ENCODE results near the gene OBSCN. TPM values are rescaled to one million over a fixed set of nuclear protein-coding genes. Genes with fewer than 3 reads are reported as not detected.

Gene OBSCN
- total and polyA plus RNA-seq, 5 donors from 2014 or later, result 0.13 to 57.1 (median 1.1) TPM

DNA sequence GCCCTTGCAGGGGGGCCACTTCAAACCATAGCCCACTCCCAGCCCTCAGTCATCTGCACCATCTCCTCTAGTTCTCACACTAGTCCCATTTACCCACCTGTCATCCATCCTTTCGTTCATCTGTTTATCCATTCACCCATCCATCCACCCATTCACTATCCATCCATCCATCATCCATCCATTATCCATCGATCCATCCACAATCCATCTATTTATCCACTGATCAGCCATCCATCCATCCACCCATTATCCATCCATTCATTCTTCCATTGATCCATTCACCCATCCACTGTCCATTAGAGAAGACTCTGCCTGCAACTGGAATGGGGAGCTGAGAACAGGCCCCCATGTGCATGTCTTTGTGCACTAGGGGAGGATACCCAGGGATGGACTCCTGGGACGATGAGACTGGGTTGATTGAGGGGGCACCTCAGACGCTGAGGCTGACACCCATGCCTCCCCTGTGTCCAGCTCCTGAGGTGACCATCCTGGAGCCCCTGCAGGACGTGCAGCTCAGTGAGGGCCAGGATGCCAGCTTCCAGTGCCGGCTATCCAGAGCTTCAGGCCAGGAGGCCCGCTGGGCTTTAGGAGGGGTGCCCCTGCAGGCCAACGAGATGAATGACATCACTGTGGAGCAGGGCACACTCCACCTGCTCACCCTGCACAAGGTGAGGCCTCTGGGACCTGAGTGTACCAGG, 100.9 kb downstream of the OBSCN start:
- no peak overlapping the region for H3K27ac ChIP-seq (ENCODE audit: insufficient read depth, low read length, poor library complexity, severe bottlenecking)
- DNase-seq (no peak), ATAC-seq (ENCODE audit: low read depth in 2 of 2) (no peak)
- H3K27me3 Mint-ChIP-seq, result no peaks in the 10 kb centered on the region
- no peaks in the 10 kb centered on the region for H3K4me1 ChIP-seq (ENCODE audit: control insufficient read depth, insufficient read depth, low read length, poor library complexity, severe bottlenecking)
- H3K9me3 Mint-ChIP-seq, result peaks cover 0 to 12% (median 4%) of the 10 kb centered on the region in 7 donors
- peaks cover 12% of the 10 kb centered on the region for H3K36me3 Mint-ChIP-seq
- no peak overlapping the region for H3K4me3 Mint-ChIP-seq
- H3K9me3 ChIP-seq (ENCODE audit: control insufficient read depth in 2 of 2, low read length in 2 of 2), result peaks cover 0 to 16% of the 10 kb centered on the region in 2 experiments
- H3K36me3 ChIP-seq (ENCODE audit: control insufficient read depth, insufficient read depth, low read length), result no peaks in the 10 kb centered on the region
- no peaks in the 10 kb centered on the region for H3K27me3 ChIP-seq (ENCODE audit: control insufficient read depth, insufficient read depth, low read length)
- H3K4me3 ChIP-seq (ENCODE audit: low read depth, low read length), result no peak overlapping the region
- H3K4me1 Mint-ChIP-seq, result peaks cover 0 to 4% (median 1%) of the 10 kb centered on the region in 4 donors
- H3K27ac Mint-ChIP-seq, result peak overlapping the region in 1 of 3 donors; percentile 27

DNA sequence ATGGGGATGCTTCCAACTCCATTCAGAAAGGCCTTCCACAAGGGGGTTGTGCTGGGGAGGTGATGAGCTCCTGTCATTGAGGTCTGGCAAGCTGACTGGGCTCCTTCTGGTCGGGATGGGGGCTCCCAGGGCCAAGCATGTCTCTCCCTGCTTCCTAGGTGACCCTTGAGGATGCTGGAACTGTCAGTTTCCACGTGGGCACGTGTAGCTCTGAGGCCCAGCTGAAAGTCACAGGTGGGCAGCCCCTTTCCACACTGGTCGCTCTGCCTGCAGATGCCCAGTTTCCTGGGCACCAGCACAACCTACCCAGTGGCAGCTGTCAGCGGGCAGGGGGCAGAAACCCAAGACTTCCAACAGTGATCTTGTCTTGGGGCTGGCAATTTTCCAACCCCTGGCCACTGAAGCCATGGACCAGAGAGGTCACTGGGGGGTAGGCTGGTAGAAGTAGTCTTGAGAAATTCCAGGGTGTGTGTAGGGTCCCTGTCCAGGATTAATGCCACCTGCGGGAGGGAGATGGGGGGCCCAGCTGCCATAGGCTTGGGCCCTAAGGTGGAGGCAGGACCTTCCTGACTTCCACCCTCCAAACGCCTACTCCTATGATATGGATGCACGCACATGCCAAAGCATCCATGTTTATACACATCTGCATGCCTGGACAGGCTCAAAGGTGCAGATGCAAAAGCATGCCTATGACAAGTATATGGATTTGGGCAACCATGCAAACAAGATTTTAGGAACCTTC, 101.7 kb downstream of the OBSCN start:
- no peaks in the 10 kb centered on the region for H3K27me3 Mint-ChIP-seq
- H3K4me1 Mint-ChIP-seq, result peaks cover 0 to 3% (median 1%) of the 10 kb centered on the region in 4 donors
- H3K27ac ChIP-seq (ENCODE audit: insufficient read depth, low read length, poor library complexity, severe bottlenecking), result no peak overlapping the region
- peaks cover 0 to 16% of the 10 kb centered on the region in 2 experiments for H3K9me3 ChIP-seq (ENCODE audit: control insufficient read depth in 2 of 2, low read length in 2 of 2)
- H3K4me1 ChIP-seq (ENCODE audit: control insufficient read depth, insufficient read depth, low read length, poor library complexity, severe bottlenecking), result no peaks in the 10 kb centered on the region
- ATAC-seq (ENCODE audit: low read depth in 2 of 2) (no peak), DNase-seq (no peak)
- no peaks in the 10 kb centered on the region for H3K27me3 ChIP-seq (ENCODE audit: control insufficient read depth, insufficient read depth, low read length)
- no peak overlapping the region for H3K4me3 ChIP-seq (ENCODE audit: low read depth, low read length)
- no peak overlapping the region for H3K27ac Mint-ChIP-seq
- no peak overlapping the region for H3K4me3 Mint-ChIP-seq
- H3K36me3 ChIP-seq (ENCODE audit: control insufficient read depth, insufficient read depth, low read length), result no peaks in the 10 kb centered on the region
- H3K9me3 Mint-ChIP-seq, result peaks cover 0 to 7% (median 3%) of the 10 kb centered on the region in 7 donors
- H3K36me3 Mint-ChIP-seq, result peaks cover 7% of the 10 kb centered on the region

DNA sequence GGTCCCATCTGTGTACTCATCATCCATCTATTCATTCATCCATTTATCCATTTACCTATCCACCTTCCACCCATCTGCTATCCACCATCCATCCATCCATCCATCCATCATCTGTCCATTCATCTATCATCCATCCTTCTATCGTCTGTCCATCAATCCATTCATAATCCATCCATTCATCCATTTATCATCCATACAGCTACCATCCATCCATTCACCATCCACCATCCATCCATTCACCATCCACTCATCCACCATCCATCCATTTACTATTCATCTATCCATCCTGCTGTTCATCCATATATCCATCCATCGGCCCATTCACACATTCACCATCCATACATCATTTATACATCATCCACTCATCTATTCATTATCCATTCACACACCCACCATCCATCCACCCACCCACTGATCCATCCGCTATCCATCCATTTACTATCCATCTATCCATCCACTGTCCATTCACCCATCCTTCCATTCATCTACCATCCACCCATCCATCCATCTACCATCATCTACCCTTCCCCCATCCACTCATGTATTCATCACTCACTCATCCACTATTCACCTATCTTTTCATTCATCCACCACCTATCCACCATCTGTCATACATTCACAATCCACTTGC, 102.4 kb downstream of the OBSCN start:
- H3K9me3 ChIP-seq (ENCODE audit: control insufficient read depth in 2 of 2, low read length in 2 of 2), result peaks cover 0 to 16% of the 10 kb centered on the region in 2 experiments
- no peak overlapping the region for H3K27ac ChIP-seq (ENCODE audit: insufficient read depth, low read length, poor library complexity, severe bottlenecking)
- H3K4me3 ChIP-seq (ENCODE audit: low read depth, low read length), result no peak overlapping the region
- Mint-ChIP-seq H3K9me3 (peaks cover 0 to 7% (median 3%) of the 10 kb centered on the region in 7 donors), H3K27me3 (no peaks in the 10 kb centered on the region), H3K36me3 (peaks cover 10% of the 10 kb centered on the region), H3K4me3 (no peak overlapping the region), H3K27ac (no peak overlapping the region), H3K4me1 (peaks cover 0 to 3% (median 0%) of the 10 kb centered on the region in 4 donors)
- no peaks in the 10 kb centered on the region for H3K4me1 ChIP-seq (ENCODE audit: control insufficient read depth, insufficient read depth, low read length, poor library complexity, severe bottlenecking)
- ATAC-seq (ENCODE audit: low read depth in 2 of 2) (no peak), DNase-seq (no peak)
- no peaks in the 10 kb centered on the region for H3K27me3 ChIP-seq (ENCODE audit: control insufficient read depth, insufficient read depth, low read length)
- H3K36me3 ChIP-seq (ENCODE audit: control insufficient read depth, insufficient read depth, low read length), result no peaks in the 10 kb centered on the region

DNA sequence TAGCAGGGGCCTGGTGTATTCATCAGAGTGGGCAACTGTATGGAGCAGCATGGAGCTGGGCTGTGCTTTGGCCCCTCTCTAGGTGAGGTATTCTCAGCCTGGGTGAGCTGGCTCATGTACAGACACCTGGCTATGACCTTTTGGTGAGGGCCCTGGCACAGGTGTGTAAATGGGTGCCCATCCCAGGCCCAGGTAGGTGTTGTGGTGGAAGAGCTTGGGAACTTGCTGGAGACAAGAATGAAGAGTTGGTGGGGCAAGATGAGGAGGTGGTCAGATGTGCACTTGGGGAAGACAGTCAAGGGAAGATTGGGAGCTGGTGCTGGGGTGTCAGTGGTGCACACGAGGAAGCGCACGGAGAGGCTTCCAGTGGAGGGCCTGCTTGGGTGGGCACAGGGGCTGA, 103.2 kb downstream of the OBSCN start:
- Mint-ChIP-seq H3K27ac (no peak overlapping the region), H3K4me1 (peaks cover 0 to 3% (median 0%) of the 10 kb centered on the region in 4 donors), H3K9me3 (peaks cover 0 to 7% (median 2%) of the 10 kb centered on the region in 7 donors), H3K4me3 (no peak overlapping the region), H3K36me3 (peaks cover 11% of the 10 kb centered on the region), H3K27me3 (no peaks in the 10 kb centered on the region)
- H3K9me3 ChIP-seq (ENCODE audit: control insufficient read depth in 2 of 2, low read length in 2 of 2), result peaks cover 0 to 16% of the 10 kb centered on the region in 2 experiments
- H3K4me3 ChIP-seq (ENCODE audit: low read depth, low read length), result no peak overlapping the region
- H3K4me1 ChIP-seq (ENCODE audit: control insufficient read depth, insufficient read depth, low read length, poor library complexity, severe bottlenecking), result no peaks in the 10 kb centered on the region
- H3K27ac ChIP-seq (ENCODE audit: insufficient read depth, low read length, poor library complexity, severe bottlenecking), result no peak overlapping the region
- no peak for DNase-seq
- no peaks in the 10 kb centered on the region for H3K36me3 ChIP-seq (ENCODE audit: control insufficient read depth, insufficient read depth, low read length)
- ATAC-seq (ENCODE audit: low read depth in 2 of 2), result no peak
- H3K27me3 ChIP-seq (ENCODE audit: control insufficient read depth, insufficient read depth, low read length), result no peaks in the 10 kb centered on the region

DNA sequence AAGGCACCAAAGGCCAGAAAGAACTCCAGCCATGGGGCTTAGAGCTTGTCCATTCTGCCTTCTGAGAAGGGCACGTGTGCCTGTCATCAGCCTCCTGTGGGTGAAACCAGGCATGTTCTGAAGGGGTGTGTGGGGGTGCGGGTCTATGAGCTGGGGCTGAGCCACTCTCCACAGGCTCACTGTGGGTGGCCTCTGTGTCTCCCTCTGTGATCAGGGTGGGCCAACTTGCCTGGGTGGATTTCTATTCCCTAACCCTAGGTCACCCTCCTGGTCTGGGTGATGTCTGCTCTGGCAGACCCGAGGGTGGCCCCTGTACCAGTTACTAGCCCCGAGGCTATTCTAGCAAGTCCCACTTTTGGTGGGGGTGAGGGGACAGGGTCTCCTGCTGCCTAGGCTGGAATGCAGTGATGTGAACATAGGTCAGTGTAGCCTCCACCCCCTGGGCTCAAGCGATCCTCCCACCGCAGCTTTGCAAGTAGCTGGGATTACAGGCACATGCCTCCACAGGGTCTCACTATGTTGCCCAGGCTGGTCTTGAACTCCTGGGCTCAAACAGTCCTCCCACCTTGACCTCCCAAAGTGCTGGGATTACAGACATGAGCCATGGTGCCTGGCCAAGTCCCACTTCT, 104.4 kb downstream of the OBSCN start:
- ATAC-seq (ENCODE audit: low read depth in 2 of 2) (no peak), DNase-seq (no peak)
- no peaks in the 10 kb centered on the region for H3K36me3 ChIP-seq (ENCODE audit: control insufficient read depth, insufficient read depth, low read length)
- no peaks in the 10 kb centered on the region for H3K27me3 ChIP-seq (ENCODE audit: control insufficient read depth, insufficient read depth, low read length)
- H3K27ac ChIP-seq (ENCODE audit: insufficient read depth, low read length, poor library complexity, severe bottlenecking), result no peak overlapping the region
- Mint-ChIP-seq H3K27ac (no peak overlapping the region), H3K4me3 (no peak overlapping the region), H3K36me3 (peaks cover 11% of the 10 kb centered on the region), H3K9me3 (peaks cover 0 to 7% (median 2%) of the 10 kb centered on the region in 7 donors), H3K27me3 (no peaks in the 10 kb centered on the region), H3K4me1 (peaks cover 0 to 3% (median 0%) of the 10 kb centered on the region in 4 donors)
- peaks cover 0 to 16% of the 10 kb centered on the region in 2 experiments for H3K9me3 ChIP-seq (ENCODE audit: control insufficient read depth in 2 of 2, low read length in 2 of 2)
- no peak overlapping the region for H3K4me3 ChIP-seq (ENCODE audit: low read depth, low read length)
- H3K4me1 ChIP-seq (ENCODE audit: control insufficient read depth, insufficient read depth, low read length, poor library complexity, severe bottlenecking), result no peaks in the 10 kb centered on the region

DNA sequence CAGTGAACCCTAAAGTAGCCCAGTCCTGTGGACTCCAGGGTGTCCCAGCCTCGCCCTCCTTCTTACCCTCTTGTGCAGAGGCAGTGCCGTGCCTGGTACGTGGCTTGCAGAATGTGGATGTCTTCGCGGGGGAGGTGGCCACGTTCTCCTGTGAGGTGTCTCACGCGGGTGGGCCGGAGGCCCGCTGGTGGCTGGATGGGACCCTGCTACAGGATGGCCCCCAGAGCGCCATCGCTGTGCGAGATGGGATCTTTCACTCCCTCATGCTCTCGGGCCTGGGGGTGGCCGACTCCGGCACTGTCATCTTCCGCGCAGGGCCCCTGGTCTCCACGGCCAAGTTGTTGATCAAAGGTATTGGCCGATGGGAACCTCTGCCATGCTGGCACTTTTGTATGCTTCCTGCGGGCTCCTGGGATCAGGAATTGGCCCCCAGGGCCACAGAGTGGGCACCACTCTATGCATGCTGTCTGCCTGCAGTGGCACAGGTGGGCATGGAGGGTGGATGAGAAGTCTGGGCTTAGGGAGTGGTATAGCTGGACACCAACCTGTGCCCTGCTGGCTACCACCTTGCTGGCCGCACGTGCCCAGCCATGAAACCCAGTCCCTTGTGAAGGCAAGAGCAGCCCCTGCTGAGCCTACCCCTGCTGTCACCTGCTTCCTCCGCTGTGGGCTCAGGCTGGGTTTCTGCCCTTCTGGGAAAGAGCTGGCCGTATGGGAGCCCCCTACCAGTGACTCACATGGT, 105.9 kb downstream of the OBSCN start:
- Mint-ChIP-seq H3K27me3 (no peaks in the 10 kb centered on the region), H3K9me3 (peaks cover 0 to 7% (median 2%) of the 10 kb centered on the region in 7 donors), H3K36me3 (peaks cover 14% of the 10 kb centered on the region), H3K4me1 (peaks cover 0 to under 1% (median 0%) of the 10 kb centered on the region in 4 donors), H3K4me3 (no peak overlapping the region), H3K27ac (no peak overlapping the region)
- H3K36me3 ChIP-seq (ENCODE audit: control insufficient read depth, insufficient read depth, low read length), result peaks cover 4% of the 10 kb centered on the region
- no peak for DNase-seq
- H3K27ac ChIP-seq (ENCODE audit: insufficient read depth, low read length, poor library complexity, severe bottlenecking), result no peak overlapping the region
- H3K4me1 ChIP-seq (ENCODE audit: control insufficient read depth, insufficient read depth, low read length, poor library complexity, severe bottlenecking), result no peaks in the 10 kb centered on the region
- no peaks in the 10 kb centered on the region for H3K27me3 ChIP-seq (ENCODE audit: control insufficient read depth, insufficient read depth, low read length)
- peaks cover 0 to 16% of the 10 kb centered on the region in 2 experiments for H3K9me3 ChIP-seq (ENCODE audit: control insufficient read depth in 2 of 2, low read length in 2 of 2)
- ATAC-seq (ENCODE audit: low read depth in 2 of 2), result no peak
- no peak overlapping the region for H3K4me3 ChIP-seq (ENCODE audit: low read depth, low read length)

DNA sequence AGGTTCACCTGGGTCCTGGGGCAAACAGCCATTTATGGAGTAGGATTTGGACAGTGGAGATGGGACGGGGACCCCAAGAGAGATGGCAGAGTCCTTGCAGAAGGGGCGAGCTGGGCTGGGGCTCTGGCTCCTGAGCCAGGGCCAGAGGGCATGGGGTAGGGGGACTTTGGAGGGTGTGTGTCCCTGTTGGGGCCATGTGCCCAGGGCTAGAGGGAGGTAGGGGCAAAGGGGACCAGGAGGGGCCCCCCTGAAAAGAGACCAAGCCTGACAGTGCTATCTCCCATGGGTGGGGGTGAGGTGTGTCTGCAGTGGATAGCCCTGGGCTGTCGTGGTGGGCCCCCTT, 106.4 kb downstream of the OBSCN start:
- no peaks in the 10 kb centered on the region for H3K4me1 ChIP-seq (ENCODE audit: control insufficient read depth, insufficient read depth, low read length, poor library complexity, severe bottlenecking)
- no peaks in the 10 kb centered on the region for H3K27me3 ChIP-seq (ENCODE audit: control insufficient read depth, insufficient read depth, low read length)
- H3K36me3 ChIP-seq (ENCODE audit: control insufficient read depth, insufficient read depth, low read length), result peaks cover 6% of the 10 kb centered on the region
- peaks cover 14% of the 10 kb centered on the region for H3K36me3 Mint-ChIP-seq
- H3K9me3 ChIP-seq (ENCODE audit: control insufficient read depth in 2 of 2, low read length in 2 of 2), result peaks cover 0 to 16% of the 10 kb centered on the region in 2 experiments
- no peaks in the 10 kb centered on the region for H3K27me3 Mint-ChIP-seq
- H3K9me3 Mint-ChIP-seq, result peaks cover 0 to 7% (median 2%) of the 10 kb centered on the region in 7 donors
- no peak overlapping the region for H3K27ac ChIP-seq (ENCODE audit: insufficient read depth, low read length, poor library complexity, severe bottlenecking)
- DNase-seq, result no peak
- no peak overlapping the region for H3K4me3 Mint-ChIP-seq
- ATAC-seq (ENCODE audit: low read depth in 2 of 2), result no peak
- H3K27ac Mint-ChIP-seq, result no peak overlapping the region
- no peaks in the 10 kb centered on the region for H3K4me1 Mint-ChIP-seq
- no peak overlapping the region for H3K4me3 ChIP-seq (ENCODE audit: low read depth, low read length)

All from CD4-positive, CD25-positive, alpha-beta regulatory T cell (primary cell).